Naive B cell (primary cell): ENCODE results near the gene OTOF. TPM values are rescaled to one million over a fixed set of nuclear protein-coding genes. Genes with fewer than 3 reads are reported as not detected.
"Not testable (repeated sequence)": the region's sequence is repeated elsewhere in the genome, so short reads cannot be mapped to it uniquely, and the experiment has no call there.

ENCODE experiments used
- ATAC-seq, 2 donors: fragments of 150-1000 bp; cut with Tn5 transposase; 2 replicates each; pipeline ENCODE4 v1.10.0; 2021; ENCODE audit warnings: low read depth in 2 of 2, mild to moderate bottlenecking in 2 of 2, moderate library complexity in 2 of 2
- DNase-seq: peaks from one replicate; pipeline ENCODE4 v3.0.0; 2022
- H3K27ac Mint-ChIP-seq, 6 donors: one replicate each; pipeline ENCODE4 v1.8.0; 2020 to 2022; ENCODE audit warnings: mild to moderate bottlenecking in 6 of 6, mixed read lengths in 6 of 6, moderate library complexity in 5 of 6, inconsistent platforms in 2 of 6
- H3K27me3 Mint-ChIP-seq, 3 donors: one replicate each; pipeline ENCODE4 v1.8.0; 2021 to 2022; ENCODE audit warnings: mixed read lengths in 3 of 3, mild to moderate bottlenecking in 1 of 3
- H3K36me3 Mint-ChIP-seq, 2 donors: one replicate each; pipeline ENCODE4 v1.8.0; 2020 to 2022; ENCODE audit warnings: mixed read lengths in 2 of 2, inconsistent platforms in 1 of 2, mild to moderate bottlenecking in 1 of 2
- H3K4me1 Mint-ChIP-seq, 3 donors: one replicate each; pipeline ENCODE4 v1.8.0; 2020 to 2022; ENCODE audit warnings: mixed read lengths in 3 of 3, inconsistent platforms in 1 of 3, mild to moderate bottlenecking in 1 of 3, moderate library complexity in 1 of 3
- H3K4me3 Mint-ChIP-seq, 8 donors: one replicate each; pipeline ENCODE4 v1.8.0; 2020 to 2022; ENCODE audit warnings: mild to moderate bottlenecking in 8 of 8, mixed read lengths in 8 of 8, moderate library complexity in 8 of 8, inconsistent platforms in 2 of 8
- H3K9me3 Mint-ChIP-seq, 7 donors: one replicate each; pipeline ENCODE4 v1.8.0; 2020 to 2022; ENCODE audit warnings: mixed read lengths in 7 of 7, mild to moderate bottlenecking in 5 of 7, inconsistent platforms in 2 of 7, moderate library complexity in 1 of 7
- polyA plus RNA-seq, 6 donors: library from polyadenylated mRNA; unstranded; fragments of 300-500 nt; fragmentation: Illumina TruSeq; gene quantifications; one replicate each; pipeline ENCODE4 v1.2.3, GENCODE V29; 2021; ENCODE audit warnings: low read depth in 6 of 6

OTOF gene
- polyA plus RNA-seq, 6 donors from 2014 or later = not detected

GRCh38 chr2:26472821-26473655 is 4.9 kb downstream of the OTOF start:
- Mint-ChIP-seq H3K4me3 (peak overlapping the region in 1 of 8 donors; percentile 52), H3K27ac (no peak overlapping the region), H3K4me1 (peaks cover 3 to 5% (median 4%) of the 10 kb centered on the region in 3 donors), H3K9me3 (peaks cover 10 to 25% (median 18%) of the 10 kb centered on the region in 7 donors), H3K36me3 (peaks cover 0 to 15% of the 10 kb centered on the region in 2 donors), H3K27me3 (peaks cover 0 to 18% (median 7%) of the 10 kb centered on the region in 3 donors)
- ATAC-seq = no peak
- DNase-seq = no peak

DNA sequence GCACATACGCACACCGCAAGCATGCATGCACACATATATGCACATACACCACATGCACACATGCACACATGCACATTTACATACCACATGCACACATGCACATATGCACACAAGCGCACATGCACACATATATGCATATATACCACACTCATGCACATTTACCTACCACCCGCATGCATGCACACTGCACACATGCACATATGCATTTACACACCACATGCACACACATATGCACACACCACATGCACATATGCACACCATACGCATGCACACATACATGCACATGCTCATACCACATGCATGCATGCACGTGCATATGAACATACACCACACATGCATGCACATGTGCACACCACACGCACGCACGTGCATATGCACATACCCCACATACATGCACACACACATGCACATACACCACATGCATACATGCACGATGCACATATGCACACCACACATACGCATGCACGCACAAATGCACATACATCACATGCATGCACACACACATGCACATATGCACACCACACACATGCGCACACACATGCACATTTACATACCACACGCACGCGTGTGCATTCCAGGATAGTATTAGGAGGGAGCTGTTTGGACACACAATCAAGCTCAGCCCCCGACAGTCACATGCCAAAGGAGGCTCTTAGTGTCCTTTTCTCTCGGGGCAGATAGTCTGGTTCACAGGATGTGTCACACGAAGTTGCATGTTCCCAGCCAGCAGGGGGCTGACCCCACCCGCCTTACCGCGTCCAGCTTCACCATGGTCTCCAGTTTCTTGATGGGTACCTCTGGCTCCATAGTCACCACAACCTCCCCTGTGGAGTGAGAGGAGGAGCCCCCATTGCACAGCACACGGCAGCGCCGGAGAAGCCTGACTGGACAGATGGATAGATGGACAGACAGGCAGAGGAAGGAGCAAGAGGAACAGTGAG is 5.9 kb downstream of the OTOF start:
- DNase-seq (no peak), ATAC-seq (no peak)
- Mint-ChIP-seq H3K4me1 (no peaks in the 10 kb centered on the region), H3K4me3 (peak overlapping the region in 1 of 8 donors; percentile 52), H3K27me3 (peaks cover 0 to 13% (median 0%) of the 10 kb centered on the region in 3 donors), H3K9me3 (peaks cover 10 to 25% (median 18%) of the 10 kb centered on the region in 7 donors), H3K27ac (no peak overlapping the region), H3K36me3 (peaks cover 0 to 15% of the 10 kb centered on the region in 2 donors)

DNA sequence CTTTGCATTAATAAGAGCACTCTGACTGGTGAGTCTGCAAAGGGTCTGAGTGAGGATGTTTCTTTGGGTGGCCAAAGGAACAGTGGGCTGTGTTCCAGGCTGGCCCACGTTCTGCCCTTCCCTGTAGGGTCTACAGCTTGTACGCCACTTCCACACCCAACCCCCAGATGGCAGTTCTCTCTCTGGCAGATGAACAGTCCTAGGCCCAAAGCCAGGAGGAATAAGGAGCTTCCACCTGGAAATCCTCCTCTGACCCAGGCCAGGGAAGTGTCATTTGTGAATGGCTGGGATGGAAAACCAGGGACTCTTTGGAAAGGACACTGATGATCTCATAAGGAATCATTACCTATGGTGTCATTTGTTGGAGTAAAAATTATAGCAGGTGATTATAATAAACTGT is 6.6 kb downstream of the OTOF start:
- Mint-ChIP-seq H3K9me3 (peaks cover 10 to 25% (median 18%) of the 10 kb centered on the region in 7 donors), H3K4me3 (no peak overlapping the region), H3K27me3 (peaks cover 0 to 13% (median 0%) of the 10 kb centered on the region in 3 donors), H3K4me1 (no peaks in the 10 kb centered on the region), H3K36me3 (peaks cover 0 to 15% of the 10 kb centered on the region in 2 donors), H3K27ac (no peak overlapping the region)
- DNase-seq = no peak
- ATAC-seq = no peak

DNA sequence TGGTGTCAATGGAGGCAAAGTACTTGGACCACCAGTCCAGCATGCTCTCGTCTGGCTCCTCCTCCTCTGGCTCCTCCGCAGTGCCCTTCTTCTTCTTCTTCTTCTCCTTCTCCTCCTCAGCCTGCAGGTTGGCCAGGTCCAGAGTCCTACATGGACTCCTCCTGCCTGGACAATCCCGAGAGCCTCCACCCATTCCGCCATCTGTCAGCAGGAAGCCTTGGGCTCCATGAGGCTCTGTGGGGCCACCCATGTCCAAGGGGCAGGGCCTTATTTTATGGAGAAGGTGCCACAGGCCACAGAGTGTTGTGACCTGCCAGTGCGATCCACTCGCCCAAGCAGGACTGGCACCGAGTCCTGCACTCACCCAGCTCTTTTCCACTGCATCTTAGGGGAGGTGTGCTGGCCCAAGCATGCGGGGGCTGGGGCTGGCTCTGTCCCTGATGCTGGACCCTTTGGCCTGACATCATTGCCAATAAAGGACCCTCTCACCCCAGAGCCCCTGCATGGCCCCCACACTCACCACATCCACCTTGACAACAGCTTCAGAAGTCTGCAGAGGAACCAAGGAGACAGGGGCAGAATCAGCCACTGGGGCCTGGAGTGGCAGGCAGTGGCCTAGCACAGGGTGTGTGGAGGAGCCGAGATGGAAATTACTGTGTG is 7.2 kb downstream of the OTOF start:
- no peak overlapping the region for H3K4me3 Mint-ChIP-seq
- no peaks in the 10 kb centered on the region for H3K4me1 Mint-ChIP-seq
- ATAC-seq (no peak), DNase-seq (no peak)
- peaks cover 0 to 13% (median 0%) of the 10 kb centered on the region in 3 donors for H3K27me3 Mint-ChIP-seq
- peaks cover 10 to 25% (median 18%) of the 10 kb centered on the region in 7 donors for H3K9me3 Mint-ChIP-seq
- peaks cover 0 to 15% of the 10 kb centered on the region in 2 donors for H3K36me3 Mint-ChIP-seq
- no peak overlapping the region for H3K27ac Mint-ChIP-seq

- no peak overlapping the region for H3K27ac Mint-ChIP-seq
- DNase-seq = no peak
- no peaks in the 10 kb centered on the region for H3K4me1 Mint-ChIP-seq
Measured at GRCh38 chr2:26469955-26470354, 8.0 kb downstream of the OTOF start.

DNA sequence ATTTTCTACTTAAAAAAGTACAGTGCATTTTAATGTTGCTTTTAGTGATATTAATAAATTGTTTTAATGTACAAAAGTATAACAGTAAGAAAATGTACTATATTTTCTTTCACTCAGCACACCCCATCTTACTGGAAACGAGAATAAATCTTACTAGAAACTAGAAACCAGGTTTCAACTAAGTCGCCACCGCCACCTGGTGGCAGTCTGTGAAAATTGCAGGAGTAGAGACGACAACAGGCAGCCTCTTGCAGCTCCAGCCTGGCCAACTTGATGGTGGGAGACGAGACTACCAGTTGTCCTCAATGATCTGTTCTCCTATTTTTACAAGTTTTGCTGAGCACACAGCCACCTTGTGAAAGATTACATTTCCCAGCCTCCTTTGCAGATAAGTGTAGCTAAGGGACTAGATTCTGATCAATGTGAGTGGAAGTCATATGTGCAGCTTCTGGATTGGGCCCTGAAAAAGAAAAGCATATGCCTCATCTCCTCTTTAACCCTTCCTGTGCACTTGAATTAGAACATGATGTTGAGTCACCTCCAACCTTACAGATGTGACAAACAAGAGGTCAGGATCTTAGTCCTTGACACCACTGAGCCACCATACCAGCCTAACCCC is 8.7 kb downstream of the OTOF start:
- H3K27me3 Mint-ChIP-seq = peaks cover 0 to 13% (median 0%) of the 10 kb centered on the region in 3 donors
- no peak overlapping the region for H3K4me3 Mint-ChIP-seq
- peaks cover 0 to 15% of the 10 kb centered on the region in 2 donors for H3K36me3 Mint-ChIP-seq
- no peaks in the 10 kb centered on the region for H3K4me1 Mint-ChIP-seq
- DNase-seq = no peak
- H3K9me3 Mint-ChIP-seq = peaks cover 10 to 25% (median 18%) of the 10 kb centered on the region in 7 donors
- ATAC-seq = no peak
- no peak overlapping the region for H3K27ac Mint-ChIP-seq

More at GRCh38 chr2:26469955-26470354, 8.0 kb downstream of the OTOF start:
- H3K36me3 Mint-ChIP-seq = peaks cover 0 to 15% of the 10 kb centered on the region in 2 donors
- H3K4me3 Mint-ChIP-seq = no peak overlapping the region
- ATAC-seq = no peak
- H3K9me3 Mint-ChIP-seq = peaks cover 10 to 25% (median 18%) of the 10 kb centered on the region in 7 donors
- peaks cover 0 to 13% (median 0%) of the 10 kb centered on the region in 3 donors for H3K27me3 Mint-ChIP-seq

DNA sequence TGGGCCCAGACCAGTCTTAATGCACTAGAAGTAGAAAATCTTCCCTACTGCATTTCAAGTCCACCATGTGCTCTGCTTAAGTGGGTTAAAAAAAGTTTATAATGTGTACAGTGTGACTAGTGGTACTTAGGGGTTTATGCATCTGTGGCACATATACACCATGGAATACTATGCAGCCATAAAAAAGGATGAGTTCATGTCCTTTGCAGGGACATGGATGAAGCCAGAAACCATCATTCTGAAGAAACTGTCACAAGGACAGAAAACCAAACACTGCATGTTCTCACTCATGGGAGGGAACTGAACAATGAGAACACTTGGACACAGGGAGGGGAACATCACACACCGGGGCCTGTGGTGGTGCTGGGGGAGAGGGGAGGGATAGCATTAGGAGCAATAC is 9.4 kb downstream of the OTOF start:
- not testable (repeated sequence) for DNase-seq, H3K4me3 Mint-ChIP-seq, H3K4me1 Mint-ChIP-seq, ATAC-seq, H3K27ac Mint-ChIP-seq
- Mint-ChIP-seq H3K27me3 (peaks cover 0 to 13% (median 0%) of the 10 kb centered on the region in 3 donors), H3K36me3 (peaks cover 0 to 15% of the 10 kb centered on the region in 2 donors), H3K9me3 (peaks cover 10 to 25% (median 18%) of the 10 kb centered on the region in 7 donors)

GRCh38 chr2:26466662-26467310 is 11.1 kb downstream of the OTOF start:
- ATAC-seq = no peak
- Mint-ChIP-seq H3K27ac (no peak overlapping the region), H3K36me3 (peaks cover 0 to 15% of the 10 kb centered on the region in 2 donors), H3K4me3 (no peak overlapping the region), H3K27me3 (peaks cover 0 to 13% (median 0%) of the 10 kb centered on the region in 3 donors), H3K4me1 (no peaks in the 10 kb centered on the region), H3K9me3 (peaks cover 7 to 25% (median 18%) of the 10 kb centered on the region in 7 donors)
- DNase-seq = no peak

- DNase-seq (no peak), ATAC-seq (no peak)
- Mint-ChIP-seq H3K4me1 (no peaks in the 10 kb centered on the region), H3K36me3 (peaks cover 0 to 15% of the 10 kb centered on the region in 2 donors), H3K9me3 (peaks cover 4 to 25% (median 18%) of the 10 kb centered on the region in 7 donors), H3K4me3 (no peak overlapping the region), H3K27ac (peak overlapping the region in 1 of 6 donors; percentile 6), H3K27me3 (peaks cover 0 to 13% (median 0%) of the 10 kb centered on the region in 3 donors)
Measured at GRCh38 chr2:26465981-26466471, 11.9 kb downstream of the OTOF start.

DNA sequence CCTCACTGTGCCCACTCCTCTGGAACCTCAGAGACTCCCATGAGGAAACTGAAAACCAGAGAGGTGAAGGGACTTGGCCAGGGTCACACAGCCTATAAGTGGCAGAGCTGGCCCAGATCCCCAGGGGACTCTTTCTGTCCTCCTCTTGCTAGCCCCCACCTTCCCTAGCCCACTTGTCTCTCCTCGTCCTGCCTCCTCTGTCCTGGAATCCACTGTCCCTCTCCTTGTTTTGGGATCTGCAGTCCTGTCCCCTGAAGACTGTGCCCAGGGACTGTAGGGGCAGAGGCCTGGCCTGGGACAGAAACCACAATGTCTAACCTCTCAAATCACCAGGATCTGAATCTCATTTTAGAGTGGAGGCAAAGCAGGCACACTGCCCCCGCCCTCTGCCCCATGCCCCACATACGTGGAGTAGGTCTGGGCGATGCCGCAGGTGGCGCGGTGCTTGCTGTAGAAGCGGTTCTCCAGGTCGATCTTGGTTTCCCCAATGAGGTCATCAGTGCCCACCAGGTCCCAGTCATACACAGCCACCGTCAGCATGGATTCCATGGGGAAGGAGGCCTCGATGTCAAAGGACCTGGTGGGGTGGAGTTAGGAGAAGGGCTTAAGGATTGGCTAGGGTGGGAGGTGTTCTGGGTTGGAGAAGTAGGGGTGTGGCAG is 12.5 kb downstream of the OTOF start:
- Mint-ChIP-seq H3K27me3 (peaks cover 0 to 8% (median 0%) of the 10 kb centered on the region in 3 donors), H3K9me3 (peaks cover under 1 to 20% (median 17%) of the 10 kb centered on the region in 7 donors), H3K4me1 (no peaks in the 10 kb centered on the region), H3K4me3 (no peak overlapping the region), H3K36me3 (peaks cover 0 to 10% of the 10 kb centered on the region in 2 donors), H3K27ac (no peak overlapping the region)
- DNase-seq (no peak), ATAC-seq (no peak)

- H3K4me3 Mint-ChIP-seq = no peak overlapping the region
- ATAC-seq (no peak), DNase-seq (no peak)
- H3K9me3 Mint-ChIP-seq = peaks cover 0 to 13% (median 11%) of the 10 kb centered on the region in 7 donors
- H3K27me3 Mint-ChIP-seq = peaks cover 0 to under 1% (median 0%) of the 10 kb centered on the region in 3 donors
- H3K4me1 Mint-ChIP-seq = no peaks in the 10 kb centered on the region
- no peak overlapping the region for H3K27ac Mint-ChIP-seq
- peaks cover 0 to 2% of the 10 kb centered on the region in 2 donors for H3K36me3 Mint-ChIP-seq
Measured at GRCh38 chr2:26464390-26465265, 13.3 kb downstream of the OTOF start.
